DND-41 (cell line): Measurements from ENCODE around the gene CNTRL.
"Not testable (repeated sequence)": the region's sequence is repeated elsewhere in the genome, so short reads cannot be mapped to it uniquely, and the experiment has no call there.

ENCODE experiments used
- ATAC-seq: fragments of 200-7000 bp; cut with Tn5 transposase; 3 replicates; pipeline ENCODE4 v1.9.1; 2021; ENCODE audit warnings: low read depth; ENCODE audit not compliant: insufficient read depth
- DNase-seq: peaks from one replicate; pipeline ENCODE4 v3.0.0-alpha.2; 2020
- H2AFZ ChIP-seq: 2 replicates; pipeline ENCODE4 v1.6.0; 2012; ENCODE audit warnings: low read depth, low read length
- H3K27ac ChIP-seq: 2 replicates; pipeline ENCODE4 v1.5.1; 2012; ENCODE audit warnings: low read length, inconsistent platforms
- H3K27me3 ChIP-seq: fragments of 200-600 bp; sonication (generic); 2 replicates; pipeline ENCODE4 v1.6.0; 2012; ENCODE audit warnings: low read length, mild to moderate bottlenecking, inconsistent platforms; ENCODE audit not compliant: insufficient read depth, poor library complexity
- H3K36me3 ChIP-seq: 2 replicates; pipeline ENCODE4 v1.5.1; 2012; ENCODE audit warnings: low read length, inconsistent platforms; ENCODE audit not compliant: insufficient read depth
- H3K4me1 ChIP-seq: 2 replicates; pipeline ENCODE4 v1.5.1; 2012; ENCODE audit warnings: mild to moderate bottlenecking, low read length; ENCODE audit not compliant: insufficient read depth
- H3K4me2 ChIP-seq: 2 replicates; pipeline ENCODE4 v1.6.0; 2012; ENCODE audit warnings: mild to moderate bottlenecking, moderate library complexity, low read length, inconsistent platforms; ENCODE audit not compliant: insufficient read depth
- H3K4me3 ChIP-seq, 2 experiments: fragments of 200-600 bp in 1 of 2; shearing (Covaris generic) in 1 of 2; 2 replicates each; pipeline ENCODE4 v1.5.1; 2012 to 2016; ENCODE audit warnings: inconsistent platforms in 2 of 2, low read length in 2 of 2, mild to moderate bottlenecking in 2 of 2, low read depth in 1 of 2, moderate library complexity in 1 of 2
- H3K79me2 ChIP-seq: 2 replicates; pipeline ENCODE4 v1.6.0; 2012; ENCODE audit warnings: low read length, inconsistent platforms; ENCODE audit not compliant: insufficient read depth
- H3K9ac ChIP-seq: 2 replicates; pipeline ENCODE4 v1.6.0; 2012; ENCODE audit warnings: low read depth, mild to moderate bottlenecking, inconsistent platforms, low read length, moderate library complexity
- H3K9me3 ChIP-seq: 2 replicates; pipeline ENCODE4 v1.5.1; 2012; ENCODE audit warnings: low read length, moderate library complexity, mild to moderate bottlenecking, inconsistent platforms; ENCODE audit not compliant: insufficient read depth, severe bottlenecking
- H4K20me1 ChIP-seq: 2 replicates; pipeline ENCODE4 v1.6.0; 2012; ENCODE audit warnings: low read length; ENCODE audit not compliant: insufficient read depth
- EZH2 ChIP-seq: IDR thresholded peaks from 3 replicates; pipeline ENCODE4 v1.6.1; 2012; ENCODE audit warnings: borderline replicate concordance, low read depth, mild to moderate bottlenecking, moderate library complexity, low read length, inconsistent platforms; ENCODE audit not compliant: severe bottlenecking
- TF ChIP-seq, protein P1 (sequence below): IDR thresholded peaks from 2 replicates; pipeline ENCODE4 v1.5.1; 2012; ENCODE audit warnings: borderline replicate concordance, low read length, moderate library complexity, mild to moderate bottlenecking; ENCODE audit not compliant: poor library complexity, severe bottlenecking; ENCODE audit errors: extremely low read depth

The CNTRL gene

GRCh38 chr9:121088576-121088975, 13.8 kb downstream of the CNTRL start:
- no peaks in the 10 kb centered on the region; the same call in 1 of the 2 replicates for H4K20me1 ChIP-seq
- H3K4me3 ChIP-seq: no peak overlapping the region
- no peak overlapping the region for H2AFZ ChIP-seq
- no peak overlapping the region for H3K4me2 ChIP-seq
- DNase-seq (no peak), ATAC-seq (no peak)
- H3K36me3 ChIP-seq: peaks cover 69% of the 10 kb centered on the region
- no peaks in the 10 kb centered on the region for H3K9me3 ChIP-seq
- H3K27ac ChIP-seq: no peak overlapping the region
- H3K79me2 ChIP-seq: peaks cover 40% of the 10 kb centered on the region
- H3K9ac ChIP-seq: no peak overlapping the region
- H3K4me1 ChIP-seq: no peaks in the 10 kb centered on the region
- no peaks in the 10 kb centered on the region for H3K27me3 ChIP-seq
- TF ChIP-seq, protein P1, sequence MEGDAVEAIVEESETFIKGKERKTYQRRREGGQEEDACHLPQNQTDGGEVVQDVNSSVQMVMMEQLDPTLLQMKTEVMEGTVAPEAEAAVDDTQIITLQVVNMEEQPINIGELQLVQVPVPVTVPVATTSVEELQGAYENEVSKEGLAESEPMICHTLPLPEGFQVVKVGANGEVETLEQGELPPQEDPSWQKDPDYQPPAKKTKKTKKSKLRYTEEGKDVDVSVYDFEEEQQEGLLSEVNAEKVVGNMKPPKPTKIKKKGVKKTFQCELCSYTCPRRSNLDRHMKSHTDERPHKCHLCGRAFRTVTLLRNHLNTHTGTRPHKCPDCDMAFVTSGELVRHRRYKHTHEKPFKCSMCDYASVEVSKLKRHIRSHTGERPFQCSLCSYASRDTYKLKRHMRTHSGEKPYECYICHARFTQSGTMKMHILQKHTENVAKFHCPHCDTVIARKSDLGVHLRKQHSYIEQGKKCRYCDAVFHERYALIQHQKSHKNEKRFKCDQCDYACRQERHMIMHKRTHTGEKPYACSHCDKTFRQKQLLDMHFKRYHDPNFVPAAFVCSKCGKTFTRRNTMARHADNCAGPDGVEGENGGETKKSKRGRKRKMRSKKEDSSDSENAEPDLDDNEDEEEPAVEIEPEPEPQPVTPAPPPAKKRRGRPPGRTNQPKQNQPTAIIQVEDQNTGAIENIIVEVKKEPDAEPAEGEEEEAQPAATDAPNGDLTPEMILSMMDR: no peak
- no peak for TF ChIP-seq EZH2

- not testable (repeated sequence) for H3K27me3 ChIP-seq, DNase-seq, H3K4me3 ChIP-seq, H3K9ac ChIP-seq, H2AFZ ChIP-seq, H4K20me1 ChIP-seq, H3K4me1 ChIP-seq, ATAC-seq, H3K4me2 ChIP-seq, H3K27ac ChIP-seq, H3K9me3 ChIP-seq
- Histone ChIP-seq H3K36me3 (peaks cover 71% of the 10 kb centered on the region), H3K79me2 (peaks cover 20% of the 10 kb centered on the region)
Measured at GRCh38 chr9:121090743-121091142, 16.0 kb downstream of the CNTRL start.

GRCh38 chr9:121095057-121095456, 20.3 kb downstream of the CNTRL start:
- no peak for DNase-seq
- H3K36me3 ChIP-seq: peaks cover 85% of the 10 kb centered on the region

GRCh38 chr9:121098567-121099198, 23.9 kb downstream of the CNTRL start:
- Histone ChIP-seq H3K4me1 (no peaks in the 10 kb centered on the region), H3K9me3 (no peaks in the 10 kb centered on the region), H3K27me3 (no peaks in the 10 kb centered on the region), H3K4me3 (no peak overlapping the region), H3K27ac (no peak overlapping the region), H2AFZ (no peak overlapping the region), H3K79me2 (no peaks in the 10 kb centered on the region), H3K36me3 (peaks cover 58% of the 10 kb centered on the region), H3K4me2 (no peak overlapping the region), H4K20me1 (no peaks in the 10 kb centered on the region; the same call in 1 of the 2 replicates), H3K9ac (no peak overlapping the region)
- no peak for ATAC-seq
- TF ChIP-seq, protein P1: no peak
- no peak for TF ChIP-seq EZH2
- DNase-seq: no peak

More at GRCh38 chr9:121095057-121095456, 20.3 kb downstream of the CNTRL start:
- no peak overlapping the region for H3K27ac ChIP-seq
- H3K4me1 ChIP-seq: no peaks in the 10 kb centered on the region
- no peak overlapping the region for H3K4me2 ChIP-seq
- H3K79me2 ChIP-seq: no peaks in the 10 kb centered on the region
- H3K9me3 ChIP-seq: no peaks in the 10 kb centered on the region
- no peak overlapping the region for H2AFZ ChIP-seq
- no peak for TF ChIP-seq EZH2
- TF ChIP-seq, protein P1: no peak
- no peak overlapping the region for H3K9ac ChIP-seq
- no peak for ATAC-seq
- H3K4me3 ChIP-seq: no peak overlapping the region
- H3K27me3 ChIP-seq: no peaks in the 10 kb centered on the region
- no peaks in the 10 kb centered on the region; the same call in 1 of the 2 replicates for H4K20me1 ChIP-seq

DNA sequence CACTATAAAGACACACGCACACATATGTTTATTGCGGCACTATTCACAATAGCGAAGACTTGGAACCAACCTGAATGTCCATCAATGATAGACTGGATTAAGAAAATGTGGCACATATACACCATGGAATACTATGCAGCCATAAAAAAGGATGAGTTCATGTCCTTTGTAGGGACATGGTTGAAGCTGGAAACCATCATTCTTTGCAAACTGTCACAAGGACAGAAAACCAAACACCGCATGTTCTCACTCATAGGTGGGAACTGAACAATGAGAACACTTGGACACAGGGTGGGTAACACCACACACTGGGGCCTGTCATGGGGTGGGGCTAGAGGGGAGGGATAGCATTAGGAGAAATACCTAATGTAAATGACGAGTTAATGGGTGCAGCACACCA, 29.3 kb downstream of the CNTRL start:
- DNase-seq, H3K4me1 ChIP-seq, H3K4me2 ChIP-seq, H4K20me1 ChIP-seq, H3K9me3 ChIP-seq, H3K27ac ChIP-seq, H3K27me3 ChIP-seq, H3K9ac ChIP-seq, H2AFZ ChIP-seq, ATAC-seq, H3K4me3 ChIP-seq, H3K79me2 ChIP-seq: not testable (repeated sequence)
- peaks cover 30% of the 10 kb centered on the region for H3K36me3 ChIP-seq
